Tongue (tissue), 2 donors: ENCODE results near the gene TJP3. TPM values are rescaled to one million over a fixed set of nuclear protein-coding genes. Genes with fewer than 3 reads are reported as not detected.

Experiments used
- DNase-seq: peaks from one replicate; pipeline ENCODE4 v3.0.0-alpha.2; 2015
- total RNA-seq: library from RNA; depleted of rRNA; stranded (reverse); fragments of >200 nt; gene quantifications from one replicate; pipeline ENCODE4 v1.2.3, GENCODE V29; 2014

The TJP3 gene
- total RNA-seq, 1 donor from 2014 or later: 5.4 TPM

DNA sequence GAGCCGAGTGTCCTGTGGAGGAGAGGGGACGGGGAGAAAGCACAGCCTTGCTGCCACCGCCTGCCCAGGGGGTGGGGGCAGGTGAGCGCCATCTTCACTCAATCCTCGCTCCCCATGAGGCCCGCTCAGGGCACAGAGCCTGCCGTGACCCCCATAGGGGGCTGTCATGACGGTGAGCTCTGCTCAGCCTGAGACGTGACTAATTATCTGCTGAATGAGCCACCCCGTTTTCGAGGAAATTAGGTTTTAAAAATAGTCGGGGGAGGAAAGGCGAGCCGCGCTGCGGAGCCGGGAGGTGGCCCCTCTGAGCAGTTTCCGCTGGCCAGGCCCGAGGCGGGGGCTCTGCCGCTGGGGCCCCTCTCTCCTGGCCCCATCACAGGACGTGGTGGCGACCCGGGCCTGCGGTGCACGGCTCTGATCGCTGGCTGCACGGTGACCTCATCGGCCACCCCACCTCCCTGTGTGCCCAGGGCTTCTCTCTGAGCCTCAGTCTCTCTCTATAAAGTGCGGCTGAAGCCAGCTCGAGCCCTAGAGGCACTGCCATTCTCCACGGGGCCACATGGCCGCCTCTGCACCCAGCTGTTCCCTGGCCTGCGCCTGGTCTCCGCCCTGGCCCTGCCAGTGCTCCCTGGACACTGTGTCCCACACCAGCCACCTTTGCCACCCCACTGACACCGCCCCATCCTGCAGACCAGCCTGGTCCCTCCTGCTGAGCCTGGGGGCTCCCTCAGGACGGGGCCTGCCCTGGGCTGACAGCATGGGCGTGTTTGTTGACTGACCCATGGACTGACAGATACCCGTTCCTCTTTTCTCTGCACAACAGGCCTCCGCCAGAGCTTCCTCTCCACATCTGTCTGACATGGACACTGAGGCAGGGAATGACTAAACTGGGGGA is 36.3 kb upstream of the TJP3 start:
- peak; percentile 30 for DNase-seq

DNA sequence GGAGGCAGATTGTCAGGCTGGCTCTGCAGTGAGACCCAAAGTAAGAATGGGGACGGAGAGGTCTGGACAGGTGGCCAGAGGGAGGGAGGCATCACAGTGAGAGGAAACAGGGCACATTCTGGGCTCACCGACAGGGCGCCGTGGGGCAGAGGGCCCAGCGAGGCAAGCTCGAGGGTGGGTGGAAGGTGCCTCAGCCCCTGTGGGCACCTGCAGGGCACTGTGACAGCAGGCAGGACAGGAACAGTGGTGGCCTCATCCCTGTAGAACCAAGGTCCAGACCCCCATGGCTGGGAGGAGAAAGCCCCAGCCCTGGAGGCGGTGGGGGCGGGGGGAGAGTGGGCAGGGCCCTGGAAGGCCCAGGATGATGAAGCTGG is 35.6 kb upstream of the TJP3 start:
- DNase-seq: no peak

DNA sequence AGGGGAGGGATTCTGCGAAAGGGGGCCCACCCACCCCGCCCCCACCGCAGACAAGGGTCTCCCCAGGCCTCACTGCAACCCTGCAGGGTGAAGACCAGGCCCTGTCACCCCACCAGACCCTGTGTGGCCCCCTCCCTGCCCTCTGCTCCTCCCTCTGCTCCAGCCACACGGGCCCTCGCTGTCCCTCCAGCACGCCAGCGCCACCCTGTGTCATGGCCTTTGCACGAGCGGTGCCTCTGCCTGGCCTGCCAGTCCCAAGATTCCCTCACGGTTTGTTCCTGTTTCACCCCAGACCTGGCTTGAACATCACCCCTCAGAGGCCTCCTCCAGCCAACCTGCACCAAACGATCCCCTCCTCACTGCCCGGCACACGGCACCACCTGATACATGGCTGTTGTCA is 35.2 kb upstream of the TJP3 start:
- DNase-seq: no peak

DNA sequence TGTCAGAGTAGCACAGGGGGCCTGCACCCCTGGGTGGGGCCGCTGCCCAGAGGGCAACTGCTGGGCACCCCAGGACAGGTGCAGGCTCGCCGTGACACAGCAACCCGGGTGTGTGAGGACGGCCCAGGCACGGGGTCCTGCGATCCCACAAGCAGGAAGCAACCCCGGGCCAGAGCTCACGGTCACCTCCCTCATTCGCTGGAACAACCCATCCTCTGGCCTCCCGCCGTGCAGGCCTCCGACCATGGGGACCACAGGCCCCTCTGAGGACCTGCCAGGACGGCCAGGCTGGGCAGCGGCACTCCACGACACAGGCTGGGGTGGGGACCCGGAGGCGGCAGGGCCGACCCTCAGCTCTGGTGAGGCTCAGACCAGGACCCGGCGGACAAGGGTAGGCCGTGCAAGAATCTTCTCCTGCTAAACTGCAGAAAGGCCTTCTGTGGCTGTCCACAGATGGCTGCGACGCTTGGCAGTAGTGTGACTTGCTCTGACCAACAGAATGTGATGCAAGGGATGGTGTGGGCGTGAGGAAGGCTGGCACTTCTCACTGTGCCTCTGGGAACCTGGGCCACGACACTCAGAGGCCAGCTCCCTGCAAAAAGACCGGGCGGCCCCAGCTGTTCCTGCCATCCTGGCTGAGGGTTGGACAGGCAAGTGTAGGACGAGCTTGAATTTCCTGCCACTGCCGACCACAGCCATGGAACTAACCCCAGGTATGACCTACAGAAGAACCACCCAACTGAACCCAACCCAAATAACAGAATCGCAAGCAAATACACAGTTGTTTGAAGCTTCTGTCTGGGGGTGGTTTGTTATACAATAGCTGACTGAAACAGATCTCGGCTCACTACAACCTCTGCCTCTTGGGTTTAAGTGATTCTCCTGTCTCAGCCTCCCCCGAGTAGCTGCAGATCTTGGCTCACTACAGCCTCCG is 34.4 kb upstream of the TJP3 start:
- DNase-seq: no peak

DNA sequence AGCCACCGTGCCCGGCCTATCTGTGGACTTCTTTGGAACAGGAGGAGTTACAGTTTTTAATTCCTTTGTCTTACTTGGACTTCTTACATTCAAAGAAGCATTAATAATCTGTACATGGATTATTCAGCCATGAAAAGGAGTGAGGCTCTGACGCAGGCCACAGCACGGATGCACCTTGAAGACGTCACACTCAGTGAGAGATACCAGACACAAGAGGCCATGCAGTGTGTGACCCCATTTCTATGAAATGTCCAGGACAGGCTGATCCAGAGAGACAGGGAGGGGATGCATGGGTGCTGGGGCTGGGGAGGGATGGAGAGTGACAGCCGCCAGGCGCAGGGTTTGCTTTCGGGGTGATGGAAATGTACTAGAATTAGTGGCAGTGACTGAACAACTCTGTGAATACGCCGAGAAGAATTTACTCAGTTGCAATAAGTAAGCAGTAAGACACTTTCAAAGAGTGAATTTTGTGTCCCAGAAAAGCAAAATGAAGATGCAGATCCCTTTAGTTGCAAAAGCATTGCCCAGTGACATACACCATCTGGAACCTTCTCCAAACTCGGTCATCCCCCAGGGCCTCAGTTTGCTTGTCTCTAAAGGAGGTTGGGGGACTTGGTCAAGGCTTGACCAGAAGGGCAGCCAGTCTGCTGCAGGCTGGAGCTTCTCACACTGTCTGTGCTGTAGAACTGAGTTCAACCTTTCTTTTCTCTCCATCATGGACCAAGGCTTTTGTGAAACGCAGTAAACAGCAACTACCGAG is 33.2 kb upstream of the TJP3 start:
- no peak for DNase-seq

DNA sequence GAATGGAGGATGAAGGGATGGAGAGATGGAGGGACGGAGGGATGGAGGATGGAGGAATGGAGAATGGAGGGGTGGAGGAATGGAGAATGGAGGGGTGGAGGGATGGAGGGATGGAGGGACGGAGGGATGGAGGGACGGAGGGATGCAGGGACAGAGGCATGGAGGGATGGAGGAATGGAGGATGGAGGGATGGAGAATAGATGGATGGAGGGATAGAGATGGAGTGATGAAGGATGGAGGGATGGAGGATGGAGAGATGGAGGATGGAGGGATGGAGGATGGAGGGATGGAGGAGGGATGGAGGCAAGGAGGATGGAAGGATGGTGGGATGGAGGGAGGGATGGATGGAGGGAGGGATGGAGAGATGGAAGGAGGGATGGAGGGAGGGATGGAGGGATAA is 30.0 kb upstream of the TJP3 start:
- no peak for DNase-seq

DNA sequence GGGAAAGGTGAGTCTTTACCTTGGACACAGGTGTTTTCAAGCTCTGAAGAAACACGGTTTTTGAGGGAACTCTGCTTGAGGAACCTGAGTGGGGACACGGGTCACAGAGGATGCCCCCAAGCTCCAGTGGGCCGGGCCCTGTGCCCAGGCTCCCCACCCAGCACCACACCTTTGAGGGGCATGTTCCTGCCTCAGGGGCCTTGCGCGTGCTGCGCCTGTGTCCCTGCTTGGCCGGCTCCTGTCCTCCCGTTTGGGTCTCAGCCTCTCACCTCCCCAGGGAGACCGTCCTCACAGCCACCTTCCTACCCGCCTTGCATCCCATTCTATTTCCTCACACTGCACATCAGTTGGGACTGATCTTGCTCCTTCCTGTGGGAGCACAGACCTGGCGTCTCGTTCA is 29.0 kb upstream of the TJP3 start:
- DNase-seq: no peak

DNA sequence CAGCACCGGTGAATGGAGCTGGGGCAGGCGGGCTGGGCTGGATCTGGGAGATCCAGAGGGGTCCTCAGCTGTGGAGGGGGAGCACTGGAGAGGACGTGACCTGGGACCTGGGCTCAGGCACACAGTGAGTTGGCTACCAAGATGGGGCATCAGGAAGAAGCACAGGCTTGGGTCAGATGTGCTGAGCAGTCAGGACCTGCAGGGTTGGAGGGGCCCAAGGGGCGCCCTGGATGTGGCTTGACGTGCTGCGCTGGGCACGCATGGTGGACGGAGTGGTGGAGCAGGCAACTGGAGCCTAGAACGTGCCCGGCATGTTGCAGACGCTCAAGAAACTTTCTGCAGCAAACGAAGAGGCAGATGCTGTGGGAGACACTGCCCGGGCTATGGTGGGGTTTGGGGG is 28.6 kb upstream of the TJP3 start:
- no peak for DNase-seq

DNA sequence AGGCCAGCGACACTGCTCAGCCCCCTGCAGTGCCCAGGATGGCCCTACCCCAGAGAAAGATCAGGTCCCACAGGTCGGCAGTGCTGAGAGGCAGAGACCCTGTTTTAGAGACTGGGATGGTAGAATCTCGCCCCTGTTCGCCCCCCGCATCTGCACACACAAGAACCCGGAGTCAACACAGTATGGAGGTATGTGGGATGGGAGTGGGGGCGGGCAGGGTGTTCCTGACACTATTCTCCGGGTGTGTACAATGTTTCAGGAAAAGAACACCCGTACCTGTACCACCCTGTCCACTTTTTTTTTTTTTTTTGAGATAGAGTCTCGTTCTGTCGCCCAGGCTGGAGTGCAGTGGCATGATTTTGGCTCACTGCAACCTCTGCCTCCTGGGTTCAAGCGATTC is 27.2 kb upstream of the TJP3 start:
- DNase-seq: no peak

DNA sequence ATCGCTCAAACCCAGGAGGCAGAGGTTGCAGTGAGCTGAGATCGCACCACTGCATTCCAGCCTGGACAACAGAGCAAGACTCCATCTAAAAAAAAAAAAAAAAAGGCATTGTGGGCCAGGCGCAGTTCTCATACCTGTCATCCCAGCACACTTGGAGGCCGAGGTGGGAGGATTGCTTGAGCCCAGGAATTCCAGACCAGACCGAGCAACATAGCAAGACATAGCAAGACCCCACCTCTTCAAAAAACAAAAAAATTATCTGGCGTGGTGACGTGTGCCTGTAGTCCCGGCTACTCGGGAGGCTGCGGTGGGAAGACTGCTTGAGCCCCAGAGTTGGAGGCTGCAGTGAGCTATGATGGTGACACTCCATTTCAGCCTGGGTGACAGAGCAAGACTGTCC is 25.9 kb upstream of the TJP3 start:
- no peak for DNase-seq

DNA sequence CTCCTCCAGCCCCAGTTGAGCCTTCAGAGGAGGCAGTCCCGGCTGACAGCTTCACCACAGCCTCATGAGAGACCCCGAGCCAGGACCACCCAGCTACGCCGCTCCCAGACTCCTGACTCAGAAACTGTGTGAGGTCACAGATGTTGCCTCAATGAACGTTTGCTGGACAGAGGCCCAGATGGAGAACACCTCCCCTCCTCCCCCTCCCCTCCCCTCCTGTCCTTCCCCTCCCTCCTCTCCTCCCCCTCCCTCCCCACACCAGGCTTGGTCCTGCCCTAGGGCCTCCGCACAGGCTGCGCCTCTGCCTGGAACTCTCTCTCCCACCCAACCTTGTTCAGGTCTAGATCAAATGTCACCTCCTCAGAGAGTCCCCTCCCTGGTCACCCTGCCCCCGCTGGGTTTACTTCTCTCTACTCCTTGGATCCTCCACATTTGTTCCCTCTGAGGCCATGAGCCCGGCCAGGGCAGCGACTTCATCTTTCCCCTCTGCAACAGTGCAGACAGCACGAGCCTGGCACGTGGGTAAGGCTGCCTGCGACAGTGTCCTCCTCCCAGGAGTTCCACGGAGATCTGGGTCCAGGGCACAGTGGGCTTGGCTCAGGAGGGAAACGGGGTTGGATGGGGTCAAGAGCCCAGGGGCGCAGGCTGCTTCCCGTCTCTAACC is 25.3 kb upstream of the TJP3 start:
- DNase-seq: peak; percentile 62

DNA sequence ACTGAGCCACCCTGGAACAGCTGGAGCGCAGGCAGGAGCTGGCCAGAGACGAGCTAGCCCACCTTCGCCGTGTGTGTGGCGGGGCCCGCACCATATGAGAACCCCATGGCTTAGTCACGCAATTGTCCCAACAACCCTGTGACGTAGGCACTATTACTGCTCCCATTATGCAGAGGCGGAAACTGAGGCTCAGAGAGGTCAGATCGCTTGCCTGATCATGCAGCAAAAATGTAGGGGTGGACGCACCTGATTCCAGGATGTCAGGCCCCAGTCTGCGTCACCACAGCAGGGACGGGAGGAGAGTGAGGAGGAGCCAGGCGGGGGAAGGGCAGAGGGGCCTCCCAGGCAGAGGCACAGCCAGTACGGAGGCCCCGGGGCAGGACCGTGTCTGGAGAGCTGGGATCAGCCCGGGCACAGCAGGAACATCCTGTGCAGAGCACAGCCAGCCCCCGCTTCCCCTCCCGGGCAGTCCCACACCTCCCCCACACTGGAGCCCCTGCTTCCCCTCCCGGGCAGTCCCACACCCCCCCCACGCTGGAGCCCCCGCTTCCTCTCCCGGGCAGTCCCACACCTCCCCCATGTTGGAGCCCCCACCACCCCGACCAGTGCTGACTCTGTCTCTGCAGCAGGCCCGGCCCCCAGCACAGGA is 24.7 kb upstream of the TJP3 start:
- DNase-seq: no peak

DNA sequence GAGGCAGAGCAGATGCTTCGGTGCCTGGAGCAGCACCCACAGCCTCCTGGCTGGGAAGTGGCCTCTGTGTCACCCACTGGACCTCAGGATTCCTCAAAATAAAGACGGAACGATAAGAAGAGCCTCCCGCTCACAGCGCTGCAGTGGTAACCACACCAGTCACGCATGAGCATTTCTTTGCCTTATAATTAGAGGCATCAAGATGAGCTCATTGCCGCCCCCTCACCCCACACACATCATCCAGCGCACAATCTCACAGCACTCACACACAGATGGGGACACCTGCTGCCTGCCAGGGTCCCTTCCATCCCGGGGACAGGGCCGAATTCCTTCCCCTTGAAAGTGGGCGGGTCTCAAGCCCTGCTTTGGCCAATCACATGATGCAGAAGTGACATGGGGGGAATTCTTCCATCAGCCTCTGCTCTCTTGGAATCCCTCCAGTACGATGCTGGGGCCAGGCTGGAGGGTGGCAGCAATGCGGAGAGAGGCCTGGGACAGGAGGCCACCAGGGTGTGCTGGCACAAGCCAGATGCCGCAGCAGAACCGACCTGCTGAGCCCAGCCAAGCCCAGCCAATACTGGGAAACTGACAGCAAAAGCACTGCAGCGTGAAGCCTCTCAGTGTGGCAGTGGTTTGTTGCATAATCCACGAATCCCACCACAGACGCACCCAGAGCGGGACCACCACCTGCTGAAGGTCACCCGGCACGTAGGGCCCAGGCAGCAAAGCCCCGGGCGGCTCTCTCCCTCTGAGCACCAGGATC is 23.9 kb upstream of the TJP3 start:
- DNase-seq: peak; percentile 26

DNA sequence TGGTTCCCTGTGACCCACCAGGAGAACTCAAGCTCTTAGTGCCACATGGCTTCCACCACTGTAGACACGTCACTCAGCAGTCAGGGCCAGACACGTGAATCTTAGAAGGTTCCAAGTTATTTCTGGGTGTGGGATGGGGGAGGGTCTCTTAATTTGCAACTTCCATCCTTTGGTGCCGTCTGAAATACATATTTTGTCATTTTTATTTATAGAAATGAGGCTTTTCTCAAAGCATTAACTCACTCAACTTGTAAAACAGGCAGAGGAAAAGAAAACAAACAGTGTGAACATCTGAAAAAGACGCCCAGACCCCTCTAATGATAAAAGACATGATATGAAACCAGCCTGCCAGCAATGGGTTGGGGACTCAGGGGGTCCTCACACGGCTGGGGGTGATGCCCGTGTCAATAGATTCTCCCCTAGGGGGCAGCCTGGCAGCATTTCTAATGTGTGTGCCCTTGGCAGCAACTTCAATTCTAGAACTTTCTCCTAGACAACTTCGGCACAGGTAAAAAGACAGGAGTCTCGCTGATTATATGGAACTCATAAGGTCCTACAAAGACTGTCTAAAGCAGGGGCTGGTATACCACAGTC is 23.3 kb upstream of the TJP3 start:
- DNase-seq: no peak

DNA sequence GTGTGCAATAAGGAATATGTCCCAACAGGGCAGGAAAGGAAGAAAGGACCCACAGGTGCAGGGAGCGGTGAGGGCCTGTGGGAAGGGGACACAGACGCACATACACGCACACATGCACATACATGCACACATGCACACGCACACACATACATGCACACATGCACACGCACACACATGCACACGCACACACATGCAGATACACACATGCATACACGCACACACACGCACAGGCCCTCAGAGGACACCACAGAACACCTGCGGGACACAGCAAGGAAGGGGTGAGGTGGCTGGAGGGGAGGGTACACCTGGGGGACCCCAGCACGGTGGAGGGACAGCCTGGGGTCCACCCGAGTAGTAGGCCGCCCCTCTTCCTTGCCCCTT is 20.8 kb upstream of the TJP3 start:
- DNase-seq: no peak

DNA sequence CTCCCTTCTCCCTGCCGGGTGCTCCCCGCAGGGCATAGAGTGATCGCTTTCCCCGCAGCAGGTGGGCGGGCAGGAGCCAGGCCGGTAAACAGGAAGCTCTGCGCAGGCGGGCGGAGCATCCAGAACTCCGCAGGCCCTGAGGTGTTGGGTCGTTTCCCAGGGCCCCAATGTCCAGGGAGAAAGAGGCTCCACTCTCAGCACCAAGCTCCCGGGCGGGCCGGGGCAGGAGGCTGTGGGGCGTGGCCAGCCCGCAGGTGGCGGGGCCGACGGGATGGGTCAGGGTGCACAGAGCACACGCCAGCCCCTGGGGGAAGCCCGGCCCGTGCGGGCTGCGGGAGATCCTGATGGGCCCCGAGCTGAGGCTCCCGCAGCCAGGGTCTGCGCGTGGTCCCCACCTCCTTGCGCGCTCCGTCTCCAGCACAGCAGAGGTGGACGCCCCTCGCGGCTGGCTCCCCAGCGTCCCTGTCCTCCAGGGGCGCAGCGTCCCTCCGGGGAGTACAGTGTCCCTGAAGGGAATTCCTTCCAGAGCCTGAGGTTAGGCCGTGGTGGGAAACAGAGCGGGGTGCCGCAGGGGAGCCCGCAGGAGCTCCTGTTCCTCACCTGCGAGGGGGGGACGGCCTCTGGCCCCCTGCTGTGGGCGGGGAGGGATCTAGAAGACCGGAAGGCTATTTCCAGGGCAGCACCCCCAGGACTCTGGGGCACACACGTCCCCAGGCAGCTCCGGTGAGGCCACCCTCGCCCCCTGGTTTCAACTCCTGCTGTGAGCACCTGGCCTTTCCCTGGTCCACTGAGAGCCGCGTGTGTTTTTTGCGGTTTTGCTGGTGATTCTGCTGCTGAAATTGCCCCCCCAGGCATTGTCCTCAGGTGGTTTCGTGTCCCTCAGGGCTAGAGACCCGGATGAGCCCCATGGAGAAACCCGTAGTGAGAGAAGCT is 20.1 kb upstream of the TJP3 start:
- no peak for DNase-seq

DNA sequence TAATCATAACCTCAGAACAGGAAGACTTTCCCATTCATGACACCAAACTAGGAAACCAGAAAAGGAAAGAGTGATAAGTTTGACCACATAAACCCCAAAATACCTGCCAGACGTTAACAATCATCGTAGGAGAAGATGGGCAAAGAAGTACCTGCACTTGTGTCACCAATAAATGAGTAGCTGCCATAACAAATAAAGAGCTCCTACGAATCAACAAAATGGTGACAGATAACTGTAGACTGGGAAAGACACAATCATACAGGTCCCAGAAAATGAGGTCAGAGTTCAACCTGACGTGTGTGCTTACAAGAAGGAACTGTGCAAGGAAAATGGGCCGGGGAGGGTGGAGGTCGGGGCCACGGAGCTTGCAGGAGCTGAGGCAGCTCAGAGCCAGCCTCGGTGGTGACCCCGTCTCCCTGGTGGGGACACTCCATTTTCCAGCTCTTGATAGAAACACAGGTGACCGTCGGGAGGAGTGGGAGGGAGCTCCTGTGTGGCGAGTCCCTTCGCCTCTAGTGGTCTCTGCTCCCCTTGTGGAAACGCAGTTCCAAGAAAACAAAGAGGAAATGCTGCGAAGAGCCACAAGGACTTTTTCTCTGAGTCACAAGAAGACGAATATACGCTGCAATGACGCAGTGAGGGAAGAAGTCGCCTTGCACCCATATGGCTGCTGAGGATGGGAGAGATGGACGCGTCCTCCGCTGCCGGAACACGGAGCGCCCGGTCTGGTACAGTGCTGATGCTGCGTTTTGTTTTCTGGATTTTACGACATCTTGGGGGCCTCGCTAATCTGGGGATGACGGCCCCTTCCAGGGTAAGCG is 17.4 kb upstream of the TJP3 start:
- no peak for DNase-seq

DNA sequence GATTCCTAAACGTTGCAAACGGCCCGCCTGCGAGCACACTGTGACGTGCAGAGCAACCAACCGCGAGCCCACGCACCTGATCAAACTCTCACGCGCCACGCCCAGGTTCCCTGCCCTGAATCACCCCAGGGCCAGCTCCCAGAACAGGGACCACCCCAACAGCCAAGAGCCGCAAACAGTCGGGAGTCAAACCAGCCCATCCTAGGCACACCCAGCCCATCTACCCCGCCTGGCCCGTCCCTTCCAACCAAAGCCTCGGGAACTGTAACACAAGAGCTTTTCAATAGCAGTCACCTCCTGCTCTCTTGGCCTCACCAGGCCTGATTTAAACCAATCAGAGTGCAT is 16.8 kb upstream of the TJP3 start:
- DNase-seq: no peak
